ENCODE results near the gene DLG2. TPM values are rescaled to one million over a fixed set of nuclear protein-coding genes. Genes with fewer than 3 reads are reported as not detected.

Gene DLG2
- total and polyA plus RNA-seq, 2 of the 4 experiments (the other 2 are of a cell fraction), result 0.31 to 0.36 TPM

GRCh38 chr11:84034484-84034883, 1592.7 kb downstream of the DLG2 start:
- Histone ChIP-seq H3K27me3 (ENCODE audit: control insufficient read depth, insufficient read depth, low read length) (no peaks in the 10 kb centered on the region), H4K5ac (ENCODE audit: low read depth, low read length) (no peak overlapping the region), H2AFZ (replicated peaks; ENCODE audit: low read length, poor library complexity) (no peak overlapping the region), H3K9ac (ENCODE audit: low read depth, low read length) (no peak overlapping the region), H2AK9ac (replicated peaks; ENCODE audit: low read depth, low read length, poor library complexity) (no peak overlapping the region), H3K4me3 (ENCODE audit: insufficient read depth, low read depth, low read length) (no peak overlapping the region), H3K56ac (ENCODE audit: extremely low read depth, insufficient read depth, low read length) (no peak overlapping the region), H4K91ac (ENCODE audit: insufficient read depth, low read depth, low read length) (no peak overlapping the region), H3K4me2 (ENCODE audit: low read depth, low read length) (no peak overlapping the region), H3K14ac (replicated peaks; ENCODE audit: low read depth, low read length) (no peak overlapping the region), H2BK5ac (ENCODE audit: low read depth, low read length, poor library complexity, severe bottlenecking) (no peak overlapping the region), H2BK20ac (ENCODE audit: low read depth, low read length) (no peak overlapping the region), H3K9me3 (ENCODE audit: control insufficient read depth, insufficient read depth, low read length) (no peaks in the 10 kb centered on the region), H3K79me1 (ENCODE audit: low read depth in 1 of 2, low read length in 2 of 2) (no peaks in the 10 kb centered on the region), H3K4ac (ENCODE audit: low read depth, low read length) (no peak overlapping the region), H3K36me3 (ENCODE audit: control insufficient read depth, insufficient read depth, low read length) (no peaks in the 10 kb centered on the region), H3K18ac (ENCODE audit: low read depth, low read length) (no peak overlapping the region), H3K23ac (ENCODE audit: low read depth, low read length) (no peak overlapping the region), H2AK5ac (ENCODE audit: low read depth, low read length) (no peak overlapping the region), H4K8ac (ENCODE audit: low read depth in 2 of 2, low read length in 2 of 2) (no peak overlapping the region), H3K4me1 (ENCODE audit: control insufficient read depth, insufficient read depth, low read length) (no peaks in the 10 kb centered on the region), H2BK15ac (ENCODE audit: low read depth, low read length) (no peak overlapping the region), H4K20me1 (ENCODE audit: insufficient read depth, low read length) (no peaks in the 10 kb centered on the region), H3K27ac (ENCODE audit: insufficient read depth, low read length) (no peak overlapping the region), H2BK120ac (ENCODE audit: low read depth, low read length) (no peak overlapping the region), H3K9me1 (ENCODE audit: insufficient read depth, low read length) (no peaks in the 10 kb centered on the region)
- CTCF ChIA-PET, result no interaction called here
- intact Hi-C loops (cut with micrococcal nuclease) (no loop called here), dilution Hi-C loops (cut with HindIII; ENCODE audit: low sequenced_read_pairs, unreplicated experiment) (no loop called here), in situ Hi-C loops (cut with MboI; ENCODE audit: low sequenced_read_pairs) (no loop called here)
- DNase-seq (no peak), ATAC-seq (ENCODE audit: low read depth) (no peak)
- no TSS peak for BruUV-seq (replicated peaks)
- TF ChIP-seq RAD21 (IDR thresholded peaks at IDR 0.05; ENCODE audit: low read length) (no peak), ELK1 (IDR thresholded peaks at IDR 0.05; ENCODE audit: borderline replicate concordance, low read depth, low read length) (no peak), BHLHE40 (IDR thresholded peaks at IDR 0.05; ENCODE audit: low read depth, low read length) (no peak), MAFK (IDR thresholded peaks at IDR 0.05; ENCODE audit: low read depth, low read length) (no peak), MAZ (IDR thresholded peaks at IDR 0.05; ENCODE audit: borderline replicate concordance, low read depth, low read length) (no peak), RFX5 (IDR thresholded peaks at IDR 0.05; ENCODE audit: low read depth, low read length) (no peak), CTCF (conservative IDR thresholded peaks at IDR 0.05; ENCODE audit: low read depth, low read length) (no peak), NFE2L2 (IDR thresholded peaks at IDR 0.05; ENCODE audit: low read depth, low read length) (no peak), FOS (IDR thresholded peaks at IDR 0.05; ENCODE audit: low read depth, low read length) (no peak), RCOR1 (IDR thresholded peaks at IDR 0.05; ENCODE audit: insufficient replicate concordance, low read length) (no peak), USF2 (IDR thresholded peaks at IDR 0.05; ENCODE audit: low read depth, low read length) (no peak)
- POLR2A ChIA-PET (ENCODE audit: unreplicated experiment), result interaction anchor here (0.5 kb wide), 1 partner anchor 17 kb away, joined by 6 read pairs; no protein-coding TSS in a partner anchor

All from IMR-90 (cell line).